Stimulated activated CD4-positive, alpha-beta T cell treated with anti-CD3 and anti-CD28 coated beads, Interleukin-1b, Interleukin-23, amount 100 ng/mL, for 4 hours (primary cell): ENCODE measurements around the gene PRKCB.
"Not testable (repeated sequence)": the region's sequence is repeated elsewhere in the genome, so short reads cannot be mapped to it uniquely, and the experiment has no call there.

Source experiments
- DNase-seq, 2 donors: peaks; one replicate each; pipeline ENCODE4 v3.0.0-alpha.2; 2020; ENCODE audit warnings: low read depth in 2 of 2

Gene PRKCB

DNA sequence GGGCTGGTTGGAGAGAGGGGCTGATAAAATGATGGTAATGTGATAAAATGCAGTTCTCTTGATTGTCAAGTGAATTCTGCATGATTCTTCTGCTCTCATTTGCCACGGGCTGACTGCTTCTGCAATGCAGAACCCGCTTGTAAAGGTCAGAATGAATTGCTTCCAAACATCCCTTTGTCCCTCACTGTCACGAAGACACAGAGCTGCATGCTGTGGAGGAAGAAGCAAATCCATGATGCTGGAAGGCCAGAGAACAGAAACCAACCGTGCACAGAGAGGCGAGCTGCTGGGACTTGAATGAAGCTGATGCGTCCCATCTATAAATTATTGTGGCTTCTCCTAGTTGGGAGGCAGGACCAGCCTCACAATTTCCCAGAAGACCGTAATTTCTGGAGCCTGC, 171.6 kb downstream of the PRKCB start:
- DNase-seq = no peak

DNA sequence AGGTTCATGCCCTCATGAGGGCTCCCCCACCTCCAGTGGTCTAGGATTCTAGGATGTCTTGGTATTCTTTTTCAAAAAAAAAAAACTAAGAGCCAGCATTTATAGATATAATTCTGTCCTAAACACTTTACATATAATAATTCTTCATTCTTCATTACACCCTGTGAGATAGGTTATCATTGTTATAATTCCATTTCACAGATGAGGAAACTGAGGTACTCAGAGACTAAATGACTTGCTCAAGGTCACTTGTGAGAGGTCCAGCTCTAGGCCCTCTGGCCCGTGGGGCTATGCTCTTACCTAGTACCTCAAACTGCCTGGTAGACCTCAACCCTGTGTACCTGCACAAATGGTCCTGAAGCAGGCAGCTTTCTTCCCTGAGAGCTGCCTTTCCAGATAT, 172.2 kb downstream of the PRKCB start:
- DNase-seq = no peak

DNA sequence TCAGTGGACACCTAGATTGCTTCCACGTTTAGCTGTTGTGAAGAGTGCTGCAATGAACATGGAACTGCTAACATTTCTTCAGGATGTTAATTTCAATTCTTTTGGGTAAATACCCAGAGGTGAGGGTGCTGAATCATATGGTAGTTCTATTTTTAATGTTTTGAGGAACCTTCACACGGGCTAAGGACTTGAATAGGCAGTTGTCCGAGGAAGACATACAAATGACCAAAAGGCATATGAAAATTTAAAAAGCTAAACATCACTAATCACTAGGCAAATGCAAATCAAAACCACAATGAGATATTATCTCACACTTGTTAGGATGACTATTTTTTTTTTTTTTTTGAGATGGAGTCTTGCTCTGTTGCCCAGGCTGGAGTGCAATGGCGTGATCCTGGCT, 173.3 kb downstream of the PRKCB start:
- no peak for DNase-seq

DNA sequence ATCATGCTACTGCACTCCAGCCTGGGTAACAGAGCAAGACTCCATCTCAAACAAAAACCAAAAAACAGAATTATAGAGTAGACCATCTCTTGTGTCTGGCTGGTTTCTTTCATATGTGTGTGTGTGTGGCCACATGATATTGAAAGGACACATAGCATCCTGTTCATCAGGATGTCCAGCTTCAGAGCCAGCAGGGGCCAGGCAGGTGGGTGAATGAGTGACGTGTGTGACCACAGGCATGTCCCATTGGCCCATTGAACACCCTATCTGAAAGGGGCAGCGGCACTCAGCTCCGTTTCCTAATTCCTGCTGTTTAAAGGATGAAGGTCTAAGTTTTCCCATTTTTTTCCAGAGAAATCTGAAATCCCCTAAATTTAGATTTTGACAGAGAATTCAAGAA, 174.2 kb downstream of the PRKCB start:
- DNase-seq = no peak

DNA sequence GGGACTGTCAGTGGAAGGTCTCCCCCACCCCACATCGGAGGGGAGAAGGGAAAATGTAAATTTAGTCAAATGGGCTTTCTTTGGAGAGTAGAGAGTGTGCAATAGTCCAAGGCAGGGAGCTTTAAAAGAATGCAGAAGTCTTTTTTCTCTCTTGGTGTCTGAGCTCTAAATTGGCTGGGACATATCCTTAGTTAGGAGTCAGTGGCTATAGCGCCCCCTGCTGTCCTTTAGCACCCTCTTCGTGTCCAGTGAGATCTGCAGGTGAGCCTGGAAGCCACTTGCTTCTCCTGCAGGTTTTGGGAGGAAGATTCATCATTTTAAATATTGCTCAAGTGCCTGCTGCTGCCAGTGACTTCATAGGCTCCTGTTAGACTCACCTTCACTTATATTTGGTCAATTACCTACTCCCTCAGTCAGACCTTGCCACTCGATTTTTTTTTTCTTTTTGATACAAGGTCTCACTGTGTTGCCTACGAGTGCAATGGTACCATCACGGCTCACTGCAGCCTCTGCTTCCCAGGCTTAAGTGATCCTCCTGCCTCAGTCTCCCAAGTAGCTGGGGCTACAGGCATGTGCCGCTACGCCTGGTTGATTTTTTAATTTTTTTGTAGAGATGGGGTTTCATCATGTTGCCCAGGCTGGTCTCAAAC, 174.8 kb downstream of the PRKCB start:
- peak; percentile 69 to 77 for DNase-seq

DNA sequence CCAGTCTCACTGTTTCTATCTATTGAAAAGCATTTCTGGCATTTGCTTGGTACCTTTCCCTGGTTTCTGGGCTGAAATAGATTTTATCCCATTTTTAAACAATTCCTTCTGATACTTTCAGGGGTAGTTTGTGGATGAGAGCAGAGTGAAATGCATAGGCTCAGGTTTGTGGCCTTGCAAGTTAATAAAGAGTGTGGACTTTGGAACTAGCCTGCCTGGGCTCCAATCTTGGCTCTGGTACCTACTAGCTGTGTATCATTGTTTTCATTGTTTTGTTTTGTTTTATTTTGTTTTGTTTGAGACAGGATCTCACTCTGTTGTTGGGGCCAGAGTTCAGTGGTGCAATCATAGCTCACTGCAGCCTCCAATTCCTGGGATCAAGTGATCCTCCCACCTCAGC, 175.5 kb downstream of the PRKCB start:
- DNase-seq = no peak

DNA sequence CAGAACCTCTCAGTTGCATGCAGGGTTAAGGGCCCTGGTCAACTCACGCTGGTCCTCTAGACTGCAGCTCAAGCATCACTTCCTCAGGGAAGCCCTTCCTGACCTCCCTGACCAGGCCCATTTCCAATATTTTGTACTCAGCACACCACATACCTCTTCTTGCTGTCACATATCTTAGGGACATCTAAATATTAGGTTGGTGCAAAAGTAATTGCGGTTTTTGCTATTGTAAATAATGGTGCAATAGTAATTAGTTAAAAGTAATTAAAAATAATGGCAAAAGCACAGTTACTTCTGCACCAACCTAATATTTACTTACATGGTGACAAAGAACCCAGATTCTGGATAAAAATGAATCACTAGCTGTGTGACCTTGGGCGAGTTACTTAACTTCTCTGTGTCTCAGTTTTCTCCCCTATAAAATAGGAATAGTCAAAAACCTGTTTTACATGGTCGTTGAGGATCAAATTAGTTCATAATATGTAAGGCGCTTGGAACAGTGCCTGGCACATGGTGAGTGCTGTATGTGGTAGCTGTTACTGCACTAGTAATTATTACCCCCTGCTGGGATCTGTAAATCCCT, 177.4 kb downstream of the PRKCB start:
- DNase-seq = no peak

DNA sequence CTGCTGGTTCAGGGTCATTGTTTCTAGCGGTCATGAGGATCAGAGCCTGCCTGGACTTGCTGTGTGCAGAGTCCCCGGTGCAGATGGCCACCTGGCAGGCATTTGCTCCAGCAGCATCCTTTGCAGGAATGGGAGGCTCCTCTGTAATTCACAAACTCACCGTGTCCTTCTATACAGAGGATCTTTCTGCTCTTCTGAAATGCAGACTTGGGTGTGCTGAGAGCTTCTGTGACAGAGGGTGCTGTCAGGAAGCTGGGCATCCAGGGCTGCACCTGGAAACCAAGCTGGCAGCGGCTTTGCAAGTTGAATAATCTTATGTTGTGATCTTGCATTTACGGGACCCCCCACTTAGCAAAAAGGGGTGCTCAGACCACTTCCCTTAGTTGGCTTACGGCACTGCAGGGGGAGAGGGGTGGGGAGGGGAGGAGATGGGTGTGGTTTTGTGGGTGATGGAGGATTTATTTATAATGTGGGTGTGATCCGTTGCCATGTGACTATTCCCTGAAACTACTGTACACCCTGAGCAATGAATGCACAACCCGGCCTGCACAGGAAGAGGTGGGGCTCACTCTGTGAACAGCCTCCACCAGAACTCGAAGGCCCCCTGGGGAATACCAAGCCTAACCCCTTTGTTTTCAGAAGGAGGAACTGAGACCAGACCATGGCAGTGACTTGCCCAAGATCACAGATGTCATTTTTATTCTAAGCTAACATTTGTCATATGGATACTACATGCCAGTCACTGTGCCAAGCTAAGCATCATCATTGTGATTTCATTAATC, 178.3 kb downstream of the PRKCB start:
- peak in 1 of 2 donors; percentile 15 for DNase-seq

DNA sequence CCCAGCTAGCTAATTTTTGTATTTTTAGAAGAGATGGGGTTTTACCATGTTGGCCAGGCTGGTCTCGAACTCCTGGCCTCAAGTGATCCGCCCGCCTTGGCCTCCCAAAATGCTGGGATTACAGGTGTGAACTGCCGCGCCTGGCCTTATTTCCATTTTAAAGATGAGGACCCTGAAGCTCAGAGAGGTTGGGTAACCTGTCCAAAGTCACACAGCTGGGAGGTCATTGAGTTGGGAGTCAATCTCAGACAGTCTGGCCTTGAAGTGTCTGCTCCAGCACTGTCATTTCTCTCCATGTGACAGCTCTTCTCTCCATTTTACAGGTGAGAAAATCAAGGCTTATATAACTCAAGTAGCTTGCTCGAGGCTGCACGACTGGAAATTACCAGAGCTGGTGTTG, 179.2 kb downstream of the PRKCB start:
- not testable (repeated sequence) for DNase-seq

DNA sequence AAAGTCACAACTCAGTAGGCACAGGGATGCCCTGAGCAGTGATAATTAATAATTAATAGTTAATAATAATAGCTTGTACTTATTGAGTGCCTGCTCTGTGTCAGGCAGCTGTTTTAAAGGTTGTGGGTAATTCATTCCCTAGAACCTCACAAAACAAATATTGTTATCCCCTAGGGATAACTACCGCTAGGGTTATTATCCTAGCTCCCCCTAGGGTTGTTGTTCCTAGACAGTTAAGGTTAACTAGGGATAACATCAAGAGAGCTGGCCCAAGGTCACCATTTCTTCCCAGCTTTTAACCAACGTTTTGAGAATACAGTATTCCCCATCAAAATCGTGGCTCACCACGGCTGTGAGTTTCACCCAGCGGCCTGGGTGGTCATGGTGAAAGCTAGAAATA, 180.1 kb downstream of the PRKCB start:
- no peak for DNase-seq

DNA sequence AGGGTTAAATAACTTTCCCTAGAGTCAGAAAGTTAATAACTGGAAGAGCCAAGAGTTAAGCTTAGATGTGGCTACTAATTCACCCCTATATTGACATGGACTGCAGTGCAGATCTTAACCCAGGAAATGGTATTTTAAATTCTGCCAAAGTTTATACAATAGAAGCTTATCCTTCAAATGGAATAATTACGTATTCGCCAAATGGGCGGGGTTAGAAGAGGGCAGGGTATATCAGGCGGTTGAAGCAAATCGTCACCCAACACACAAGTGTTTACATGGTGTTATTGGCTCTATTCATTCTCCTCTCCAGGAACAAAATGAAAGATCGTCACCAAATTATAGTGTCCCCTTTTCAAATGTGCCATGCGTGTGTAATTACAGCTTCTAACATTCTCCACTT, 182.7 kb downstream of the PRKCB start:
- DNase-seq = no peak

DNA sequence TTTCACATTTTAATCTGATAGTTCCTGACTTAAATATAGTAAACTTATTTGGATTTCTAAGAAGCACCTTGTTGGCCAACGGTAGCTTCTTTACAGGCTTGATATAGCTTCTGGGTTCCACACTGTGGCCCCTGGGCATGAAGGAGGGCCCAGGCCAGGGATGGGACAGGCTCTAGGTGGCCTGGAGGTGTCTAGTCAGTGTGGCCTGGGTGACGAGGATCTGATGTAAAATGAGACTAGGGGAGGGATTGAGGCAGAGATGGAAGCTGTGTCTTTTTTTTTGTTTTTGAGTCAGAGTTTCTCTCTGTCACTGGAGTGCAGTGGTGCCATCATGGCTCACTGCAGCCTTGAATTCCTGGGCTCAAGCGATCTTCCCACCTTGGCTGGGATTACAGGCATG, 187.0 kb downstream of the PRKCB start:
- no peak for DNase-seq

DNA sequence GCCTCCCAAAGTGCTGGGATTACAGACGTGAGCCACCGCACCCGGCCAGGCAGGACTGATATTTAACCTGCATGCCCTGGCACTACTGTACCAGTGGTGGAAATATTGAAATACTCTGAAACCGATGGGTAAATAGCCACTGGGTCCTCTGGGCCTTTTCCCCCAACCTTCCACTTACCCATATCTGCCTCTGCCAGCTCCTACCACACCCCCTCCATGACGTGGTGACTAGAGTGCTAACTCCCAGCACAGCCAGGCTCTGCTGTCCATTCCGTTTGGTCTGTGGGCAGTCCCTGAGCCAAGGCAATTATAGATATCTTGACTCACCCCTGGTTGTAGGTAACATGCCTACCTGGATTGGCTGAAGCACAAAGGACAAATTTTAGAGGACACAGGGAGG, 187.8 kb downstream of the PRKCB start:
- no peak for DNase-seq

DNA sequence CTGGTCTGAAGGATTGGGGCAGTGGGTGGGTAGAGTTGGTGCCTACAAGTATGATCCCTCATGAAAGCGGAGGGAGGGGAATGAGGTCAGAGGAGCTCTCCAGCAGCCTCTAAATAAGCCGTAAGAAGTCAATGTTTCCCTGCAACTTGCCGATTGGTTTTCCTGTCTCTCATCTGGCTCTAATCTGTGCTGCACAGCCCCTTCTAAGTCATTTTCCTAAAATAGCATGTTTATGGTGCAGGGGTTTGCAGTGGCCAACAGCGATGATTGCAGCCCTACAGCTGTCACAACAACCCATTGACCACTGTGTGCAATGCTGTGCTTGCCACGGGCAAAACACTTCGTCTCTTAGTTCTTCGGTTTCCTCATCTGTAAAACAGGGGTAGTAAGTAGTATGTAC, 189.2 kb downstream of the PRKCB start:
- no peak for DNase-seq

DNA sequence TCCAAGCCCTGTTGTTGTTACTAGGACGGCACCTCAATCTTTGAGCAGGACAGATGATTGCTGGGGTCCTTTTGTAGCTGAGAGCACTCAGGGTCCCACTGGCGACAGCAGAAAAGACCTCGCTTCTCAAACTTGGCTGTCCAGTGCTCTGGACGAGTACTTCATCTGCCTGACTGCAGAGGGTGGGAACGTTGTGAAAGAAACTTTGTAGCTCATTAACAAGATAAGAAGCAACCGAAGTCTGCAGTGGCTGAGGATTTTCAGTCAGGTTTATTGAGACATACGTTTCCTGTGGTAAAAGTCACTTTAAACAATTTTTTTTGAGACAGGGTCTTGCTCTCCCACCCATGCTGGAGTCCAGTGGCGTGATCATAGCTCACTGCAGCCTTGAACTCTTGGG, 191.7 kb downstream of the PRKCB start:
- no peak for DNase-seq

DNA sequence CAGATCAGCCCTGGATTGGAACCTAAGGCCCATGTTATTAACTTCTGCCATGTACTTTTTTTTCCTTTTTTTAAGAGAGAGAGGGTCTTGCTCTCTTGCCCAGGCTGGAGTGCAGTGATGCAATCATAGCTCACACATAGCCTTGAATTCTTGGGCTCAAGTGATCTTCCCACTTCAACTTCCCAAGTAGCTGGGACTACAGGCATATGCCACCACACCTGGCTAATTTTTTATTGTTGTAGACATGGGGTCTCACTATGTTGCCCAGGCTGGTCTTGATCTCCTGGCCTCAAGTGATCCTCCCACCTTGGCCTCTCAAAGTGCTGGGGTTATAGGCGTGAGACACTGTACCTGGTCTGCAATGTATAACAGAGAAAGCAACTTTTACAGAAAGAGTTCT, 194.1 kb downstream of the PRKCB start:
- not testable (repeated sequence) for DNase-seq

DNA sequence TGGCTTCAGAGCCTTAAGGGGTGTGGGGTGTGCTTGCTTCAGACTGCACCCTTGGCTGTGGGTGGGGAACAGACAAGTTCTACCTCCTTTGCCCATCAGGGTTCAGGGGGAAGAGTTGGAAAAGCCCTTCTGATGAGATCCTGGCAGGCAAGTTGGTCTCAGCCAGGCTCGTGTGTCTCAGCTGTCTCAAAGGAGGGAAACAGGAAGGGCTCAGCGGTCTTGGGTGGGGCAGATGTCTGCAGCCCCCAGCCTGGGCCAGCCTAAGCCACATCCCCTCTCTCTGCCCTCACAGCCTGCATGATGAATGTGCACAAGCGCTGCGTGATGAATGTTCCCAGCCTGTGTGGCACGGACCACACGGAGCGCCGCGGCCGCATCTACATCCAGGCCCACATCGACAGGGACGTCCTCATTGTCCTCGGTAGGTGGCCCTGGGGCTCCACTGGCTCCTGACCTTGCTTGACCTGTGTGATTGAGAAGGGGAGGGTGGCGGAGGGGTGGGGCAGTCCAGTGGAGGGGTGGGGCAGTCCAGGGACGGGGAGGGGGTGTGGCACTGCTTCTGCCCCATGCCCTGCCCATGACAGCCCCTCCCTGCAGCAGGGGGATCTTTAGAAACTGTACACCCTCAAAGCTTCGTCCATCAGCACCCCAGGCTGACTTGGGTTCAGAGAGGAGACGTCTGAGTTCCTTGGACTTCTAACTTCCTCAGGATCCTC, 199.5 kb downstream of the PRKCB start:
- DNase-seq = no peak

DNA sequence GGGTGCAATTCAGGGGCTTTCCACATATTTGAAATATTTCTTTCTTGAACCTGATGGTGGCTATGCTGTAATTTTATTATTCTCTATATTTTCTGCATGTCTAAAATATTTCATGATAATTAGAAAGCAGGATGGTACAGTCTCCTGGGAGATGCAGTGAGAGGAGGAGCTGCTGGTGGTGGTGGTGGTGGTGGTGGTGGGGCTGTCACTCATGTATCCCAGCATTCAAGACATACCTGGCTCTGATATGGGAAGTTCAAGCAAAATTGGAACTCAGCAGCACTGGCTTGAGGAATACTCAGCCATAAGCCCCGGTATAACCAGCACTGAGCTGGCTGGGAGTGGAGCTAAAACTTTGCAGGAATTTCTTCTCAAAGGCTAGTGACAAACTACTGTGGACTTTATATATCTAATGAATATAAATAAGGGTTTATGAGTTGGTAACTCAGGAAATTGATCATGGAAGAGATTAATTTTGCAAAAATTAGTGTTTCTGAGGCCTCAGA, 200.3 kb downstream of the PRKCB start:
- no peak for DNase-seq

DNA sequence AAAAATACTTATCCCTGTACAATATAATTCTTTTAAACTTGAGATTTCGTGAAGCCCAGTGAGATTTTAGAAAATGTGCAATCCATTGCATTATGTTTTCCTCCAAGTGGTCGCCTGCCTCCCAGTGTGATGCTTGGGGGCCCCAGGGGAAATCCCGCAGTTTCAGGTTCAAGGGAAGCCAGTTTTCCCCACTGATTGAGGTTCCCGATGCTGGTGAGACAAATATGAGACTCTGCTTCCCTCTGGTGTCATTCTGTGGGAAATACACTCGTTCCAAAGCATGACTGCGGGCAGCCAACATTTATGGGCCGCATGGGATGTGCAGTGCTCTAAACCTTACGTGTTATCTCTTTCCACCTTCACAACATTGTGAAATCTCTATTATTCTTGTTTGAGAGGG, 200.8 kb downstream of the PRKCB start:
- DNase-seq = peak in 1 of 2 donors; percentile 30

DNA sequence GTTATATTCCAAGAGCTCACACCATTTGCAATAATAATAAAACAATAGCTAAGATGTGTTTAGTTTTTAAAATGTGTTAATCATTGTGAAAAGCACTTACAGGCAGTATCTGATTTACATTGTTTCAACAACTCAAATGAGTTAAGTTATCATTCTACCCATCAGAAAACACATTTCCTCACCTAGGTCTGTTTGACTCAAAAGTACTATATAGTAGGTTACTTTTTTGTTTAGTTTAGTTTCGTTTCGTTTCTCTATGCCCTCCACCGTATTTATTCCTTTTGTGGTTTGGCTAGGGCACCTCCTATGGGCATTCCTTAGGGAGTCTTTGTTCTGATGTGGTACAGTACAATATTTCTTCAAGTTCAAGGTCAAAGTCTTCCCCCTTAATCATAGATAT, 201.6 kb downstream of the PRKCB start:
- DNase-seq = no peak

DNA sequence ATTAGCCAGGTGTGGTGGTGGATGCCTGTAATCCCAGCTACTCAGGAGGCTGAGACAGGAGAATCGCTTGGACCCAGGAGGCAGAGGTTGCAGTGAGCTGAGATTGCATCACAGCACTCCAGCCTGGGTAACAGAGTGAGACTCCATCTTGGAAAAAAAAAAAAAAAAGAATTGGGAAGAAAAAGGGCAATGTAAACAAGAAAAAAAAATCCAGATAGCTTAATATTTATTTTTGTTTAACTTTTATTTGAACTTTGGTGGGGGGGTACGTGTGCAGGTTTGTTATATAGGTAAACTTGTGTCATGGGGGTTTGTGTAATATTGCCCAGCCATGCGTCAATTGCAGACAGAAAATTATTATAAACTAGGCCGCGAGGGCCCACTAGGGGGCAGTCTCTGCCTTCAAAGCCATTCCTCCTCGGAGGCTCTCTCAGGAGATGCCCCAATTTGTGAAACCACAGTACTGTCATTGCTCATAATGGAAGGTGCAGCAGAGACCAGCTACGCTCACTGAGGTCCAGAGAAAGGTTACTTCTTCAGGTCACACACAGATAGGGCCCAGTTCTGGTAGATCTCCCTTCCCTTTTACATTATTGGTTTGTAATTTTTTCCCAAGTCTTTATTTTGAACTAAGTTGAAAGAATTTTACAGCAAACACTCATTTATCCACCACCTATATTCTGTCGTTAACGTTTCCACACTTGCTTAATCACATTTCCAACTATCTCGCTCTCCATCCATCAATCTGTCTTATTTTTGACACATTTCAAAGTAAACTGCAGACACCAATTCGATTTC, 206.2 kb downstream of the PRKCB start:
- DNase-seq = peak; percentile 63 to 74

DNA sequence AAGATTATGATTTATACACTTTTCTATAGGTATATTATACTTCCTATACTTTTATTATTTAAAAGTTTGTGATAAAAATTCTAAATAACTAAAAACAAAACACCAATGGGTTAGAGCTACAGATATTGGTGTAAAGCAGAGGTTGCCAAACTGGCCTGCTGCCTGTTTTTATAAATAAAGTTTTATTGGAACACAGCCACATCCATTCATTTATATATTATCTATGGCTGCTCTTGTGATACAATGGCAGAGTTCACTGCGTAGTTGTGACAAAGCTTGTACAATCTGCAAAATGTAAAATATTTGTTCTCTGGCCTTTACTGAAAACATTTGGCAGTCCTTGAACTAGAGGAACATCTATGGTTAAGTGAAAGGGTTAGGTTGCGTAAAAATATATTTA, 208.7 kb downstream of the PRKCB start:
- no peak for DNase-seq
